Cardiac muscle cell (in vitro differentiated cells and primary cell): ENCODE results near the gene AGAP1. TPM values are rescaled to one million over a fixed set of nuclear protein-coding genes. Genes with fewer than 3 reads are reported as not detected.
A peak's percentile ranks its signal among the peaks of the same experiment; 100 is the strongest.

ENCODE experiments used
- DNase-seq, 2 donors: peaks; one replicate each; pipeline versions ENCODE4 v3.0.0 to v3.0.0-alpha.2; 2010 to 2017; ENCODE audit warnings: low read depth in 1 of 2, low spot score in 1 of 2
- H3K27ac ChIP-seq: fragments of 200-600 bp; sonication (generic); 2 replicates; pipeline ENCODE4 v1.5.1; 2016
- H3K27me3 ChIP-seq: fragments of 200-600 bp; sonication (generic); 2 replicates; pipeline ENCODE4 v1.6.0; 2016; ENCODE audit warnings: control low read depth
- H3K36me3 ChIP-seq: fragments of 200-600 bp; sonication (generic); 2 replicates; pipeline ENCODE4 v1.5.1; 2016; ENCODE audit warnings: control low read depth
- H3K4me1 ChIP-seq: fragments of 200-600 bp; sonication (generic); 2 replicates; pipeline ENCODE4 v1.8.1; 2017; ENCODE audit warnings: low read depth, mild to moderate bottlenecking, mixed run types
- H3K4me3 ChIP-seq: fragments of 200-600 bp; sonication (generic); 2 replicates; pipeline ENCODE4 v1.5.1; 2016; ENCODE audit warnings: mild to moderate bottlenecking
- H3K9me3 ChIP-seq: fragments of 200-600 bp; sonication (generic); 2 replicates; pipeline ENCODE4 v1.5.1; 2017; ENCODE audit warnings: low read depth, mild to moderate bottlenecking, control low read depth
- polyA plus RNA-seq: library from polyadenylated mRNA; unstranded; fragments of >200 nt; fragmentation: Nextera tagmentation; extraction: Ambion mirVana; gene quantifications from 2 replicates; pipeline ENCODE4 v1.2.1, GENCODE V29; 2016
- total RNA-seq: library from RNA; depleted of rRNA; stranded (reverse); fragments of >200 nt; gene quantifications from 2 replicates; pipeline ENCODE4 v1.2.3, GENCODE V29; 2016
- TF ChIP-seq, protein P1 (sequence below): IDR thresholded peaks from 2 replicates; pipeline ENCODE4 v1.5.1; 2012; ENCODE audit warnings: low read depth, mild to moderate bottlenecking, low read length

AGAP1 gene
- total and polyA plus RNA-seq, 2 experiments from 2014 or later: 8.6 to 38.2 TPM

DNA sequence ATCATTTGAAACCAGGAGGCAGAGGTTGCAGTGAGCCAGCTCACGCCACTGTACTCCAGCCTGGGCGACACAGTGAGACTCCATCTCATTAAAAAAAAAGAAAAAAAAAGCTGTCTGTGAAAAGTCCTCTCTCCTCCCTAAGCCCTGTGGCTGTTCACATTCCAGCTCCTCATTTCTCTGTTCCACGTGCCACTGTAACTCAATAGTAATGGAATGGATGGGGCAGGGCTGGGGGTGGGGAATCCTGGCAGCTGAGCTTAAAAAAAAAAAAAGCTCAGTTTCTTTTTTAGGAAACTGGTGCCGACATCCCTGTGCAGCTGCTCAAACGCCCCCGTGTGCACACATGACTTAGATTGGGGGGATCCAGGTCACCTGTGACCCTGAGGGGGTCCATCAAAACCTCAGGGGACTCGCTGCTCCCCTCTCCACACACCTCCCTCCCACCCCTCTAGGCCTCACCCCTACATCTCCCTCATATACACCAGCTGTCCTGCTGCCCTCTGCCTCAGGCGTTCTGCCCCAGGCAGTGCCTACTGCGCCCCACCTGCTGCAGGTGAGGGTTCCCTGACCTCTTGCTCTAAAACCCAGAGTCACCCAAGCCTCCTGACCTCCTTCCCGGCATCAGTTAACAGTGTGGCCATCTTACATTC is 255.4 kb downstream of the AGAP1 start:
- DNase-seq: peak; percentile 16 to 20
- peaks cover 3% of the 10 kb centered on the region for H3K36me3 ChIP-seq
- H3K27me3 ChIP-seq: no peaks in the 10 kb centered on the region
- H3K4me1 ChIP-seq: no peaks in the 10 kb centered on the region
- TF ChIP-seq, protein P1, sequence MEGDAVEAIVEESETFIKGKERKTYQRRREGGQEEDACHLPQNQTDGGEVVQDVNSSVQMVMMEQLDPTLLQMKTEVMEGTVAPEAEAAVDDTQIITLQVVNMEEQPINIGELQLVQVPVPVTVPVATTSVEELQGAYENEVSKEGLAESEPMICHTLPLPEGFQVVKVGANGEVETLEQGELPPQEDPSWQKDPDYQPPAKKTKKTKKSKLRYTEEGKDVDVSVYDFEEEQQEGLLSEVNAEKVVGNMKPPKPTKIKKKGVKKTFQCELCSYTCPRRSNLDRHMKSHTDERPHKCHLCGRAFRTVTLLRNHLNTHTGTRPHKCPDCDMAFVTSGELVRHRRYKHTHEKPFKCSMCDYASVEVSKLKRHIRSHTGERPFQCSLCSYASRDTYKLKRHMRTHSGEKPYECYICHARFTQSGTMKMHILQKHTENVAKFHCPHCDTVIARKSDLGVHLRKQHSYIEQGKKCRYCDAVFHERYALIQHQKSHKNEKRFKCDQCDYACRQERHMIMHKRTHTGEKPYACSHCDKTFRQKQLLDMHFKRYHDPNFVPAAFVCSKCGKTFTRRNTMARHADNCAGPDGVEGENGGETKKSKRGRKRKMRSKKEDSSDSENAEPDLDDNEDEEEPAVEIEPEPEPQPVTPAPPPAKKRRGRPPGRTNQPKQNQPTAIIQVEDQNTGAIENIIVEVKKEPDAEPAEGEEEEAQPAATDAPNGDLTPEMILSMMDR: no peak
- H3K27ac ChIP-seq: no peak overlapping the region
- no peaks in the 10 kb centered on the region for H3K9me3 ChIP-seq
- H3K4me3 ChIP-seq: no peak overlapping the region

DNA sequence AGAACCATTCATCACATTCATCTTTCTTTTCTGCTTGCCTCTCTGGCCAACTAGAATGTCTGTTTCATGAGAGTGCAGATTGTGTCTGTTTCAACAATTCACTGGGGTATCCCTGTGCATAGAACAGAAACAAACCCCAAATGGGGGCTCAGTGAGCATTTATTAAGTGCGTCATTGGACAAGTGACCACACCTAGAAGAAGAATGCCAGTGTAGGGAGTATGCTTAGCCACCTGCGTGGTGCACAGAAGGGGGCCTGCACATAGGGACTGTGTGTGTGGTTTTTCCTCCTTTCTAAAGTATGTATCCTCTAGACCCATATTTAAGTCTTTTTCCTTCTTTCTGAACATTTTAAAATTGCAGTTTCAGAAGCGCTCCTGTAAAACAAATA is 255.9 kb downstream of the AGAP1 start:
- H3K36me3 ChIP-seq: peaks cover 3% of the 10 kb centered on the region
- H3K27me3 ChIP-seq: no peaks in the 10 kb centered on the region
- no peak overlapping the region for H3K4me3 ChIP-seq
- H3K27ac ChIP-seq: no peak overlapping the region
- H3K4me1 ChIP-seq: no peaks in the 10 kb centered on the region
- TF ChIP-seq, protein P1: no peak
- no peak for DNase-seq
- no peaks in the 10 kb centered on the region for H3K9me3 ChIP-seq

DNA sequence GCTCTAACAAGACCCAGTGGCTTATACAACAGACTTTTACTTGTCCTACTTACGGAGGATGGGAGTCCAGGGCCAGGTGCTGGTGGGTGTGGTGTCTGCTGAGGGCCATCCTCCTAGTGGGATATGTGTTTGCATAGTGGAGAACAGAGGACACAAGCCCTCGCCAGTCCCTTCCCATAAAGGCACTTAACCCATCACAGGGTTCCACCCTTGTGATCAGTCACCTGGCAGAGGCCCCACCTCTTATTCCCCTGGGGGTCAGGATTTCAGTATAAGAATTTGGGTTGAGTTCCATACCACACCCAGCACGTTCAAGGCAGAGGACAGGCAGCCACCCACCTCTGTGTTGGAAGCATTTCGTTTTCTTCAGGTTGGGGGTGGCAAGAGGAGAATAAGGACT is 259.0 kb downstream of the AGAP1 start:
- TF ChIP-seq, protein P1: no peak
- no peak for DNase-seq
- H3K27me3 ChIP-seq: no peaks in the 10 kb centered on the region
- no peaks in the 10 kb centered on the region for H3K9me3 ChIP-seq
- H3K4me1 ChIP-seq: peaks cover 8% of the 10 kb centered on the region
- H3K36me3 ChIP-seq: peaks cover 3% of the 10 kb centered on the region
- no peak overlapping the region for H3K4me3 ChIP-seq
- no peak overlapping the region for H3K27ac ChIP-seq

DNA sequence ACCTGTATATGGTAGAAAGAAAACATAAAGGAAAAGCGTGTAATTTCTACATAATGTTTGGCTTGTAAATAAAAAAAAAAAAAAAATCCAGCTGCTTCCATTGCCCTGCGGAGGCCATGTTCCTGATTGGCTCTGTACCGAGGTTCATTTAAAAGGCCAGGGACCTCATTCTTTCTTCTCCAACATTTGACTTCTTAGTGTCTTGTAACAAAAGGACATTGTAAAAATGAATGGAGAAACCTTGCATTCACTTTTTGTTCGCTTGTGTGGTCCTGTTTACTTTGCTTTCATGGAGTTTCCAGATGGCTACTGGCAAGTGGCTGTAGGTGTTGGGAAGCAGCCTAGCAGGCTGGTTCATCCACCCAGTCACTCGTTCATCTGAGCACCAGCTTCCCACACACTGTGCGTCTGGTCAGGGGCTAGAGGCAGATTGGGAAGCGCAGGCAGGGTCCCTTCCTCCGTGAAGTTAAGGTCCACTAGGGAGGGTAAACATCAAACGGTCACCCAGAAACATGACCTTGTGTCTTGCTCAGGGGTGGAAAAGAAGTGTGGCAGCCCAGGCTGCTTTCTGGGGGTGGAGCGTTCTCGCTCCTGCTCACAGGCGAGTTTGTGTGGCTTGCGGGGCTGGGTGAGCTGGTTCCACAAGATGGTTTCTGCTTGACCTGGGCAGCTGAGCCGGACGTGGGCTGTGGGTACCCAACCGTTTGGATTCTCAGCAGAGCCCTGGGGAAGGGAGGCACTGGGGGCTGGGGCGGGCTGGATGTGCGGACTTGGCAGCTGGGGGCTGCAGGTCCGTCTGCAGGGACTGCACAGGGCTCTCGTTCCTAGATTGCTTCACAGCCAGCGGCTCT is 260.7 kb downstream of the AGAP1 start:
- peaks cover 8% of the 10 kb centered on the region for H3K4me1 ChIP-seq
- peaks cover 3% of the 10 kb centered on the region for H3K36me3 ChIP-seq
- TF ChIP-seq, protein P1: no peak
- H3K9me3 ChIP-seq: no peaks in the 10 kb centered on the region
- no peaks in the 10 kb centered on the region for H3K27me3 ChIP-seq
- DNase-seq: no peak
- no peak overlapping the region for H3K4me3 ChIP-seq
- no peak overlapping the region for H3K27ac ChIP-seq

DNA sequence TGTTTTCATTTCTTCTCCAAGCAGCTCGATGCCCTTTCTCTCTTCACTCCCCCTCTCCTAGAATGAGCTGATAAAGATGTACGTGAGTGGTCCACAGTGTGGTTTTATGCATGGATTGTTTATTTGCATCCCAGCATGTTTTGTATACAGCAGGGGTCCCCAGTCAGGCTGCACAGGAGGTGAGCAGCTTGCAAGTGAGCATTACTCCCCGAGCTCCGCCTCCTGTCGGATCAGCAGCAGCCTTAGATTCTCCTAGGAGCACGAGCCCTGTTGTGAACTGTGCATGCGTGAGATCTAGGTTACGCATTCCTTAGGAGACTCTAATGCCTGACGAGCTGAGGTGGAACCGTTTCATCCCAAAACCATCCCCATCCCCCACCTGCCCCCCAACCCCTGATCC is 262.6 kb downstream of the AGAP1 start:
- TF ChIP-seq, protein P1: no peak
- DNase-seq: no peak
- peaks cover 8% of the 10 kb centered on the region for H3K4me1 ChIP-seq
- no peak overlapping the region for H3K4me3 ChIP-seq
- no peaks in the 10 kb centered on the region for H3K27me3 ChIP-seq
- no peak overlapping the region for H3K27ac ChIP-seq
- no peaks in the 10 kb centered on the region for H3K9me3 ChIP-seq
- H3K36me3 ChIP-seq: peaks cover 3% of the 10 kb centered on the region
